ENCODE measurements around the gene MYMX. TPM values are rescaled to one million over a fixed set of nuclear protein-coding genes. Genes with fewer than 3 reads are reported as not detected.

The MYMX gene
- total RNA-seq, 1 donor from 2014 or later: not detected

GRCh38 chr6:44253307-44254101 lies 36.8 kb downstream of the MYMX start:
- peak; percentile 66 for DNase-seq

DNA sequence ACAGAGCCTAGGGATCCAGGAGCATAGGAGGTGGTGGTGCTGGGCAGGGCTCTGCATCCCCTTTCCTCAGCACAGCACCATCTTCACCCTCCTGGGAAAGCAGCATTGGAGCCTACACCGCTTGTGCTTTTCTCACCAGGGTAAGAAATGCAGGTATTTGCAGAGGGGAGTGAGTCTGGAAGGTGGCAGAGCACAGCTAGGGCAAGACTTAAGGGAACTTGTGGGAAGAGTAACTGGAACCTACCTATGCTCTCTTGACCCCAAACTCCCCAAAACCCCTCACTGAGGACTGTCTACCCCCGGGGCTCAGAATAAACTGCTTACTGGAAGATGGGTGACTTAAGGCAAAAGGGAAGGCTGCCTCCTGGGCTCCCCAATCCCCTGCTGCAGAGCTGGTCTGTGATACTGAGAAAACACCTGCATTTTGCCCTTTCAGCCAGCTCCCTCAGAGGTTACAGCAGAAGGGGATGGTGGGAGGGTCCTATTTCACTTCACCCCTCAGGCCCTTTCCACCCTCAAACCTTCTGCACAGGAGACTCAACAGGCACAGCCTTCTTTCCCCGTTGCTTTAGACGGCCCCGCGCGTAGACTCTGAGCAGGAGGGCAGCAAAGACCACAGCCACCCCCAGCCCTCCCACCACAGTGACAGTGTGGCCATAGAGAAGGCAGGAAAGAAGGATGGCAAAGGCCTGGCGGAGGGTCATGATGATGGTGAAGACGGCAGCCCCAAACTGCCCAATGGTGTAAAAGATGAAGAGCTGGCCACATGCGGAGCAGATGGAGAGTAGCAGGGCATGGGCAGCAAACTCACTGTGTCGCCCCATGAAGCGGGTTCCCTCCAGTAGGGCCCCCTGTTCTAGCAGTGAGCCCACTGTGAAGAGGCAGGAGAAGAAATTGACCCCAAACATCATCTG lies 37.7 kb downstream of the MYMX start:
- no peak for DNase-seq

GRCh38 chr6:44255105-44255808 lies 38.5 kb downstream of the MYMX start:
- no peak for DNase-seq

GRCh38 chr6:44255871-44256774 lies 39.4 kb downstream of the MYMX start:
- peak; percentile 47 for DNase-seq

- no peak for DNase-seq
Observed at GRCh38 chr6:44256775-44257024, 40.0 kb downstream of the MYMX start.

DNA sequence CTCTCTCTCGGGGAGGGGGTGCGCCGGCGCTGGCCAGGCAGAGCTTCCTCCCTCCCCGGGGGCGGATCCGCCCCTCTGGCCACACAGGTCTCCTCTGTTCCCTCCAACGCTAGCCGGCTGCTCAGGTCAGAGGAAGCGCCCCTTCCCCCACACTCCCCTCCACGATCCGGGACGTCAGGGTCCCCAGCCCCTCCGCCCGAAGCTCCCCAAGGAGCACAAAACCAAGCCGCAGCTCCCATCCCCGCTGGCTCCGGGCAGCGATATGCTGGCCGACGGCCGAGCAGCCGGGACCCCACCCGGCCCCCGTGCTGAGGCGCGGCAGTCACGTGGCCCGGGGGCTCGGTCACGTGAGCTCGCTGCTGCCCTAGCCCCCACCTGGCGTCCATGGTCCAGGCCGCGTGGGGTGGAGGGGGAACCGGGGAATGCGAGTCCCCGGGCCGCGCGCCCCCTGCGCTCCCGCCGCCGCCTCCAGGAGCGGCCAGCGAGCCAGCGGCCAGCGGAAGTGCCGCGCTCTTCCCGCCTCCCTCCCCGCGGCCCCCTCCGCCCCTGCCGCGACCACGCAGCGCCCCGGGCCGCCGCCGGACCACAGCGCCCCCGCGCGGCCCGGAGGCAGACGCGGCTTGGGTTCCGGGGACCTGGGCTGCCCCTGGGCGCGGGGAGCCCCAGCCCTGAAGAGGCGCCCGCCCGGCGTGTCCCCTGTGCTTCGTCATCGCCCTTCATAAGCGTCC lies 40.5 kb downstream of the MYMX start, which contains the start of gene SLC35B2:
Gene SLC35B2 (minus strand): TSS at position 504 of the 728 bp plus-strand sequence. CDS start 118 bp downstream, at position 386.
- DNase-seq: peak; percentile 75

- DNase-seq: no peak
Observed at GRCh38 chr6:44257753-44258324, 41.1 kb downstream of the MYMX start.

GRCh38 chr6:44258325-44258863 lies 41.7 kb downstream of the MYMX start:
- no peak for DNase-seq

- no peak for DNase-seq
Observed at GRCh38 chr6:44258921-44259320, 42.2 kb downstream of the MYMX start.

DNA sequence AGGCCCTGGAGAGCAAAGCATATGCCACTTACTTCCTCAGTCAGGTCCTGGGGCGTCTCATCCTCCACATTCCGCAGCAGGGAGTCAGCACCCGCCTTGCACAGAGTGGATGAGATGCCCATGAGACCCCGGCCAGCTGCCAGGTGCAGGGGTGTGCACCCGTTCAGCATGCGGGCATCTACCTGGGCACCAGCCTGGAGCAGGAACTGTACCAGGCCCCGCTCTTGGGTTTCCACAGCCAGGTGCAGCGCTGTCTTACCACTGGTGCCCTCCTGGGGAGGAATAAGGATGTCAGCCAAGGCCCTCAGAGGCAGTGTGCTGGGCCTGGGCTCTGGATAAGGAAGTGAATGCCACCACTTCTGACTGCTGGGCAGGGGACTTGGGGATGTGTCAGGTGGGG lies 43.3 kb downstream of the MYMX start:
- no peak for DNase-seq

DNA sequence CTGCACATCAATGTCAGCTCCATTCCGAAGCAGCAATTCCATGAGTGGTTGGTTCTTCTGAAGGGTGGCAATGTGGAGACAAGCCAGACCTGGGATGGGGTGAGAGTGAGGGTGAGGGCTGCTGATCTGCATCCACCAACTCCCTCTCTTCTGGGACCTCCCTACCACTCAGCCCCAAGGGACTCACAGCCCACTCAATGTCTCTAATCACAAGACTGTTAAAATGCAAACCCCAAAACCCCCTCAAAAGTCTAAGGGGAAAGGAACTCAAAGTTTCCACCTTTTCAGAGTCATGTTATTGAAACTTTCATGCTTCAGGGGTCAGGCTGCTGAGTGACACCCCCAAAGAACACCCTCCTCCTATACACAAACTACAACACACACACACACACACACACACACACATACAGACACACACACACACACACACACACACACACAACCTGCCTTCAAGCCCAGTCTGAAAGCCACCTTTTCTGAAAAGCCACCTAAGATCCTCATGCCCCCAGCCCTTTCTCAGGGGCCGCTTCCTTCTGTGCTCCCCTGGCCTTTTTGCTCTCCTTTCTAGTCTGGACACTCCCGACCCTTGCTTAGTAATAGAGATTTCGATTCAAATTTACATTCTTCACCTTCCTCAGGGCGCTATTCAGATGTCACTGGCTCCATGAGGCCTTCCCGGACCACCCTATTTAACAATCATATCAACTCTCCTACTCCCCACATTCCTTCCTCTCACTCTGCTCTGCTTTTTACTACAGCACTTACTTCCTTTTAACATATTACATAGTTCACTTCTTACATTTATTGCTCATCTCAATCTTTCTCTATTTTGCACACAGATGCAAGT lies 43.9 kb downstream of the MYMX start:
- DNase-seq: no peak

- no peak for DNase-seq
Observed at GRCh38 chr6:44261581-44261980, 44.9 kb downstream of the MYMX start.

- no peak for DNase-seq
Observed at GRCh38 chr6:44262467-44263353, 46.0 kb downstream of the MYMX start.

DNA sequence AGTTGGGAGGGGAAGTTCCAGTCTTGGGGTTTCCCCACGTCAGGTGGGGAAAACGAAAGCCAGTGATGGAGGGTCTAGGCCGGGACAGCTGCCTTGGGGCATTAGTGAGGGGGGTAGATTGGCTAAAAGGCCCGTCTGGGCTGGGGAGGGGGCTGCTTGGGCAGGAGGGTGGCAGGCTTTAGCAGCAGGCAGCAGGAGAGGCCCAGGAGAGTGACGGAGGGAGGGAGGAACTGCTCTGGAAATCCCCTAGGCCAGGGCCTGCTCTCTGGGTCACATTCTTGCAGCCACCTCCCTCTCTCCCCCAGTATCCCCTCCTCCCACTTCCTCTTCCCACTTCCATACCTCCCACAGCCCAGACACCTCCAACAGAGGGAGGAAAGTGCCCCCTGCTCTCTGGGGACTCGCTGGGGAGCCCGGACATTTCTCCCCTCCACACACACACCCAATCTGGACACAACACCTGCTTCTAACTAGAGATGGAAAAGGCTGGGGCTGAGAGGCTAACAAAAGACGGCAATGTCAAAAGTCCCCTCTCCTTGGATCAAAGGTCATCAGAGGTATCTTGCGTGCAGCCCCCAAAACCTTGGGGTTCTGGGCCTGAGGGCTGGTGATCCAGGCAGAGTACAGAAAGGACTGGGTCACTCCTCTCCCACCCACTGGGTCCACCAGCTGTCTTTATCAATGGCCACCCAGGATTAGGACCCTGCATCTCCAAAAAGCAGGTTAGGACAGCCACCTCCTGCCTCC lies 46.8 kb downstream of the MYMX start:
- DNase-seq: peak; percentile 48

DNA sequence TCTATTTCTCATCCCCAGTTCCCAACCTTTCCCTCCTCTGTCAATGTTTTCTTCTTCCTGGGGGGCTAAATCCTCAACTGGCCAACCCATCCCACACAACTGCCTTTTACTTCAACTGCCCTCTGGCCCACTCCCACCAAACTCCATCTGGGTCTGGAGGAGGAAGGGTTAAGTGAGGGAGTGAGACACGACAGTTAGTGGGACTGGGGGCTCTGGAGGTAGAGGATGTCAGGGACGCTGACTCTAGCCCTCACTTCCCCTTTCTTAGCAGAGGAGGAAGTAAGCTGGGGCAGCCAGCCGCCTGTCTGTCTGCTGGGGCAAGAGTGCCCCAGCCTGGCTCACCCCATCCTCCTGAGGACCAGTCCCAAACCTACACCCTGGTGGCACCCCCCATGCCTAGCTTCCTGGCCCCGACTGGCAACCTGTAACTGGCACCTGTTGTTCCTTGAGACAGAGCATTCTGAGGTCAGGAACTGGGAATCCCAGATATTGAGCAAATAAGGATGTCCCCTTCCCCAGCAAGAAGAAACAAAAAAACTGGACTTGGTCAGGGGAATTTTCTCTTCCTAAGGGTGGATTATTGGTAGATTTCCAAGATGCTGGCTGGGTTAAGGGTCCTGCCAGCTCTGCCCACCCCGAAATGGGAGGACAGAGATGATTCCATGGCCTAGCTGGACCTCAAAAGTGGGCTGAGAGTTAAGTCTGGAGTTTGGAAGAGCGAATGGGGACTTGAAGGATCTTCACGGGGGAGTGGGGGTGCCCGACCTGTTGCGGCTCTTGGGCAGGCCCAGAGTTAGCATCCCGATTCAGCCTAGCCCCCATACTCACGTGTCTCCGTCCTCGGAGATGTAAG lies 47.7 kb downstream of the MYMX start:
- DNase-seq: no peak

DNA sequence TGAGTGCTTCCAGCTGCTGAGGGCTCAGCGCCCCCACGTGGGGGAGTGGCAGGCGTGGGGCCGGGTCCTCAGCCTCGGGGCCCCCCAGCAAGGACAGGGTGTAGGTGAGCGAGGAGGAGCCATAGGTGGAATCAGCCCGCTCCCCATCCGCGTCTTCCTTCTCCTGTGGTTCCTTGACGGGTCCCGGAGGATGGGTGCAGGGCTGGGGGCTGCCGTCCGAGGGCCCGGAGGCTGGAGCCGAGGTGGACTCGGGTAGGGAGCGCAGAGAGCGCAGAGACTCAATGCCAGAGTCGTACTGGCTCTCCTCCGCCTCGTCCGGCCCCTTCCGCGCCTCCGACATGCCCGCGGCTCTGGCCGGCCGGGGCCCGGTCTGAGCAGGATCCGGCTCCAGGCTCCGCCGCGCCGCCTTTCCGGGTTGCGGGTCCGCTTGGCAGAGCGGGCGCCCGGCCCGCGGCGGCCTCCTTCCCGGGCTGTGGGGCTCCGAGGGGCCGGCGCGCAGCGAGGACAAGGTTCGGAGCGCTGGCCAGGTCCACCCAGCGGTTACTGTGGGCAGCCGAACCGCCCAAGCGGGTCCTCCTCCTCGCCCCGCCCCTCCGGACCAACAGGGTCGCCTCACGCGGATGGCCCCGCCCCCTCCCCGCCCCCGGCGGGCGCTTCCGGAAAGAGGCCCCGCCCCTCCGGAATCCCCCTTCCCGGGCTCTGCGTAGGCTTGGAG lies 48.4 kb downstream of the MYMX start, which contains the start of gene NFKBIE:
Gene NFKBIE (minus strand): TSS at position 545 of the 715 bp plus-strand sequence. CDS start 205 bp downstream, at position 340.
- DNase-seq: peak; percentile 90

Measured in dermis blood vessel endothelial cell (primary cell).